Right atrium auricular region (tissue), 2 donors: ENCODE results near the gene CASP3. TPM values are rescaled to one million over a fixed set of nuclear protein-coding genes. Genes with fewer than 3 reads are reported as not detected.
A peak's percentile ranks its signal among the peaks of the same experiment; 100 is the strongest.

ENCODE experiments used
- DNase-seq: peaks from one replicate; pipeline ENCODE4 v3.0.0-alpha.2; 2019; ENCODE audit warnings: low spot score
- H3K27ac ChIP-seq, 2 donors: fragments of 200-600 bp; sonication (generic); 1 replicate in 1 of 2; 2 replicates in 1 of 2; pipeline ENCODE4 v1.5.1; 2016 to 2019
- H3K27me3 ChIP-seq, 2 donors: fragments of 200-600 bp; sonication (generic); one replicate each; pipeline versions ENCODE4 v1.5.1 to v1.6.0; 2017 to 2019
- H3K36me3 ChIP-seq: fragments of 200-600 bp; sonication (generic); one replicate; pipeline ENCODE4 v1.5.1; 2016
- H3K4me1 ChIP-seq, 2 donors: fragments of 200-600 bp; sonication (generic); one replicate each; pipeline versions ENCODE4 v1.5.1 to v1.6.0; 2017 to 2019
- H3K4me3 ChIP-seq, 2 donors: fragments of 200-600 bp; sonication (generic); 1 replicate in 1 of 2; 2 replicates in 1 of 2; pipeline ENCODE4 v1.5.1; 2017 to 2019; ENCODE audit warnings: mild to moderate bottlenecking in 1 of 2, moderate library complexity in 1 of 2
- H3K9me3 ChIP-seq, 2 donors: fragments of 200-600 bp; sonication (generic); one replicate each; pipeline ENCODE4 v1.5.1; 2019
- total RNA-seq, 2 donors: library from RNA; depleted of rRNA; stranded (reverse); fragments of >200 nt; gene quantifications; one replicate each; pipeline ENCODE4 v1.1.0, GENCODE V29; 2016
- TF ChIP-seq, protein P1 (sequence below), 2 donors: fragments of 200-600 bp; sonication (generic); IDR thresholded peaks; one replicate each; pipeline ENCODE4 v1.5.1; 2019; ENCODE audit warnings: antibody characterized with exemption in 2 of 2

CASP3 gene
- total RNA-seq, 2 donors from 2014 or later = 10.3 to 12.1 TPM

DNA sequence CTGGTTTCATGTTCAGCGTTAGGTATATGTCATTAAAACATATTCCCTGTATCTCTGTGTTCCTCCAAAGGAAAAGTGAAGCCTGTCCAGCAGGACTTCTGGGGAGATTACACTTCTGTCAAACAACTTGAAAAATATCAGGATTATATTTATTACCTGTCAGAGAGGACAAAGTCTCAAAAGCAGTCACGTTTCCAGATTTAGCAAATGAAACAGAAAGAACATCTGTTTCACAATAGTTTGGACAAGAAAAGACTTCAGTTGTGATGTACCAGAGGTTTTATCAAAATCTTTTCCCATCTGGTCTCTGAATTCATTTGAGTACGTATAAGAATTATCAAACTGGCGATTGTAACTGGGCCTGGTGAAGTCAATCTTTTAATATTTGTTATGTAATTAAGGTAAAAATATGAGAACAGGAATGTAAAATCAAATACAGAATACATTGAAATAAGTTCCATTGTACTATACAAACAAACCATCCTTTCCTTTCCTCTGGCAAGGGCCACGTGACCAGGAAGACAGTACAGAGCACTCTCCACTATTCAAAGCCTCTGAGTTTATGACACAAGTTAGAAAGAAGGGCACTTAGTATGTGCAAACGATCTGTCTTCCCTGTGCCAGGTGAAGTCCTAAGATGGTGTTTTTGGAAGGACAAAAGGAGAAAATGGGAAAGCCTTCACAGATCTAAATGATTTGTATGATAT is 3.2 kb downstream of the CASP3 start:
- no peak for DNase-seq
- TF ChIP-seq, protein P1, sequence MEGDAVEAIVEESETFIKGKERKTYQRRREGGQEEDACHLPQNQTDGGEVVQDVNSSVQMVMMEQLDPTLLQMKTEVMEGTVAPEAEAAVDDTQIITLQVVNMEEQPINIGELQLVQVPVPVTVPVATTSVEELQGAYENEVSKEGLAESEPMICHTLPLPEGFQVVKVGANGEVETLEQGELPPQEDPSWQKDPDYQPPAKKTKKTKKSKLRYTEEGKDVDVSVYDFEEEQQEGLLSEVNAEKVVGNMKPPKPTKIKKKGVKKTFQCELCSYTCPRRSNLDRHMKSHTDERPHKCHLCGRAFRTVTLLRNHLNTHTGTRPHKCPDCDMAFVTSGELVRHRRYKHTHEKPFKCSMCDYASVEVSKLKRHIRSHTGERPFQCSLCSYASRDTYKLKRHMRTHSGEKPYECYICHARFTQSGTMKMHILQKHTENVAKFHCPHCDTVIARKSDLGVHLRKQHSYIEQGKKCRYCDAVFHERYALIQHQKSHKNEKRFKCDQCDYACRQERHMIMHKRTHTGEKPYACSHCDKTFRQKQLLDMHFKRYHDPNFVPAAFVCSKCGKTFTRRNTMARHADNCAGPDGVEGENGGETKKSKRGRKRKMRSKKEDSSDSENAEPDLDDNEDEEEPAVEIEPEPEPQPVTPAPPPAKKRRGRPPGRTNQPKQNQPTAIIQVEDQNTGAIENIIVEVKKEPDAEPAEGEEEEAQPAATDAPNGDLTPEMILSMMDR (IDR thresholded peaks at IDR 0.05) = no peak
- Histone ChIP-seq H3K36me3 (no peaks in the 10 kb centered on the region), H3K9me3 (no peaks in the 10 kb centered on the region), H3K27ac (peak overlapping the region; percentile 36 to 99), H3K4me3 (no peak overlapping the region), H3K4me1 (peaks cover 0 to 65% of the 10 kb centered on the region in 2 donors), H3K27me3 (no peaks in the 10 kb centered on the region)

DNA sequence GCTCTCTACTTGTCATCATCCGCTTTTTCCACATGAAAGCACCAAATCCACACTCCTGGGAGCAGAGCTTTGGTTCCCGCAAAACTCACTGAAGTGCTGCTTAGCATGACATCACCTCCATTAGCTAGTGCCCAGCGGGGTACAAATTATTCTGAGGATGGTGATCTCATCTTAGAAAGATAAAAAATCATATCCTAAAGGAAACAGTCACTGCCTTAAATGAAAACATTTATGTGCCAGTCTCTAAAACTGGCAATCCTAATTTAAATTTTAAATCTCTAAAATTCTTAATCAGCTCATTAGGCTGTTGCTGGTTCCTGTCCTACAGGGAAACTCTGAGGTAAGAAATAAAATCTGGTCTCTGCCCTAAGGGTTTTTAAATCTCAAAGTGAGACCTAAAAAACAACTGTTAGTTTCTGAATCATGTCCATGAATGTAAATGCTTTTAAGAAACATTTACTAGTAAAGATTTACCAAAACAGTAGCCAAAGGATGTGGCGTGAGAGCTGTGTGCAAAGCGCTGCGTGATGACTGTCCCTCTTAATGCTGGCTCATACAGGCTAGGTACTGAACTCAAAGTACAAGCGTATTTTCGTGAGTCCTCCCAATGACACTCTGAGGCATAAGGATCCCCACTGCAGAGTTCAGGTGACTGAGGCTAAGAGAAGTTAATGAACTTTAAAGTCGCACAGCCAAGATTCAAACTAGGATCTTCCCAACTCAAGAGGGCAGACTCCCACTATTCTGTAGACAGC is 4.5 kb downstream of the CASP3 start:
- Histone ChIP-seq H3K36me3 (no peaks in the 10 kb centered on the region), H3K4me3 (no peak overlapping the region), H3K9me3 (no peaks in the 10 kb centered on the region), H3K4me1 (peaks cover 0 to 55% of the 10 kb centered on the region in 2 donors), H3K27me3 (no peaks in the 10 kb centered on the region), H3K27ac (peak overlapping the region; percentile 36 to 43)
- DNase-seq = no peak
- TF ChIP-seq, protein P1 (IDR thresholded peaks at IDR 0.05) = no peak

DNA sequence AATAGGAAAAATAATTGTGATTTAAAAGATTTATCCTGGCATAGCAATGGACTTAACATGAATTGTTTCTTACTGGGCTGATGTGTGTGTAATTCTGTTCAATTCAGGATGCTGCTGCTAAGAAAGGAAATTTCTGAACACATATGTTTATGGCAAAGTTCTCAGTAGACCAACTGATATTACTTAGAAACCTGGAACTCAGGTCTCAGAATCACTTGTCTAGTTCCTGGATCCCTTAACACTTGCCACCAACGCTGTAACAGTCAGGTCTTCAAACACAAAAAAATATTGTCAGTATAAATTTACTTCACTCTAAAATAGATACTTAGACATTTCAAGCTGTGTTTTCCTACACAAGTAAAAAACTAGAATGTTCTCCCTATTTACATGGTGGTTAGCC is 5.5 kb downstream of the CASP3 start:
- H3K4me1 ChIP-seq = peaks cover 0 to 55% of the 10 kb centered on the region in 2 donors

DNA sequence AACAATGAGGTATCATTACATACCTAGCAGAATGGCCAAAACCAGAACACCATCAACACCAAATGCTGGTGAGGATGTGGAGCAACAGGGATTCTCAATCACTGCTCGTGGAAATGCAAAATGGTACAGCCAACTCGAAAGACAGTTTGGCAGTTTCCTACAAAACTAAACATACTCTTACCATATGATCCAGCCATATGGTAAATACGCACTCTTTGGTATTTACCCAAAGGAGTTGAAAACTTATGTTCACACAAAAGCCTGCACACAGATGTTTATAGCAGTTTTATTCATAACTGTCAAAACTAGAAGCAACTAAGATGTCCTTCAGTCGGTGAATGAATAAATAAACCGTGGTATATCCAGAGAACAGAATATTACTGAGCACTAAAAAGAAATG is 7.8 kb downstream of the CASP3 start:
- Histone ChIP-seq H3K27me3 (no peaks in the 10 kb centered on the region), H3K27ac (no peak overlapping the region), H3K4me1 (peaks cover 0 to 35% of the 10 kb centered on the region in 2 donors), H3K4me3 (no peak overlapping the region), H3K9me3 (no peaks in the 10 kb centered on the region), H3K36me3 (peaks cover 12% of the 10 kb centered on the region)
- TF ChIP-seq, protein P1 (IDR thresholded peaks at IDR 0.05) = no peak
- no peak for DNase-seq

More for the DNA sequence above, 5.5 kb downstream of the CASP3 start:
- H3K27me3 ChIP-seq = no peaks in the 10 kb centered on the region
- TF ChIP-seq, protein P1 (IDR thresholded peaks at IDR 0.05) = no peak
- DNase-seq = no peak
- H3K36me3 ChIP-seq = no peaks in the 10 kb centered on the region
- H3K9me3 ChIP-seq = no peaks in the 10 kb centered on the region
- H3K4me3 ChIP-seq = no peak overlapping the region
- peak overlapping the region in 1 of 2 donors; percentile 43 for H3K27ac ChIP-seq

DNA sequence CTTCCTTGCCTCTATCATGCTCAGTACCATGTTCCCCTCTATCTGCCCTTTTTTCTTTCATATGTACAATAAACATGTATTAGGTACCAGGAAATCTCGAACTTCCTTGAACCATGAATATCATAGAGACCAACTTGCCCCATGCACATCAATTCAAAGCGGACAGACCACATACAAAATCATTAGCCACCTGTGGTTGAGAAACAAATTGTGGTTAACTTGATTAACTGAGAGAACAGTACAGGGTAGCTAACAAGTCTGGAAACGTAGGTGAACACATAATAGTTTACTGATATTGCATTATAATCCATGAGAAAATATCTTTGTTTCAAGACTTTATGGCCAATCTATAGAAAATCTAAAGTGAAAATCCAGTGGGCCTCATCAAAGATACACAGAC is 8.2 kb downstream of the CASP3 start:
- no peaks in the 10 kb centered on the region for H3K27me3 ChIP-seq
- peaks cover 0 to 31% of the 10 kb centered on the region in 2 donors for H3K4me1 ChIP-seq
- TF ChIP-seq, protein P1 (IDR thresholded peaks at IDR 0.05) = no peak
- H3K27ac ChIP-seq = no peak overlapping the region
- H3K9me3 ChIP-seq = no peaks in the 10 kb centered on the region
- DNase-seq = no peak
- no peak overlapping the region for H3K4me3 ChIP-seq
- H3K36me3 ChIP-seq = peaks cover 16% of the 10 kb centered on the region
